ENCODE results near the gene CHCHD4. TPM values are rescaled to one million over a fixed set of nuclear protein-coding genes. Genes with fewer than 3 reads are reported as not detected.

Gene CHCHD4
- total RNA-seq, 1 experiment from 2014 or later: 15.3 TPM

DNA sequence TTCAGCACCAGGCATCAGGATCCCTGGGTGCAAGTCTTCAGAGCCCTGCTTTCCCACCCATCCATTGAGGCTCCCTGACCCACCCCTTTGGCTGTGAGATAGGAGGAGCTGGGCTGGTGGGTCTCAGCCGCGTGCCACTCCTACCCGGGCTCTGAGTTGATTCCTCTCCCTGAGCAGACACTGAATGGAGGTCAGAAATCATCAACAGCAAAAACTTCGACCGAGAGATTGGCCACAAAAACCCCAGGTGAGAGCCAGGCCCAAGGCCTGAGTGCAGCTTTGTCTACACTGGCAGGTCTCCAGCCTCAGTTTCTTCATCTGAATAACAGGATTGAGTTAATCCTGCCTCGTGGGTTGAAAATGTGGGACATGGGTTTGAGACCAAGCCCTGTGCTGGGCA is 8.0 kb upstream of the CHCHD4 start:
- no TSS peak for BruUV-seq (replicated peaks)
- no peak for DNase-seq
- H3K9me3 ChIP-seq: no peaks in the 10 kb centered on the region
- TF ChIP-seq, protein P1, sequence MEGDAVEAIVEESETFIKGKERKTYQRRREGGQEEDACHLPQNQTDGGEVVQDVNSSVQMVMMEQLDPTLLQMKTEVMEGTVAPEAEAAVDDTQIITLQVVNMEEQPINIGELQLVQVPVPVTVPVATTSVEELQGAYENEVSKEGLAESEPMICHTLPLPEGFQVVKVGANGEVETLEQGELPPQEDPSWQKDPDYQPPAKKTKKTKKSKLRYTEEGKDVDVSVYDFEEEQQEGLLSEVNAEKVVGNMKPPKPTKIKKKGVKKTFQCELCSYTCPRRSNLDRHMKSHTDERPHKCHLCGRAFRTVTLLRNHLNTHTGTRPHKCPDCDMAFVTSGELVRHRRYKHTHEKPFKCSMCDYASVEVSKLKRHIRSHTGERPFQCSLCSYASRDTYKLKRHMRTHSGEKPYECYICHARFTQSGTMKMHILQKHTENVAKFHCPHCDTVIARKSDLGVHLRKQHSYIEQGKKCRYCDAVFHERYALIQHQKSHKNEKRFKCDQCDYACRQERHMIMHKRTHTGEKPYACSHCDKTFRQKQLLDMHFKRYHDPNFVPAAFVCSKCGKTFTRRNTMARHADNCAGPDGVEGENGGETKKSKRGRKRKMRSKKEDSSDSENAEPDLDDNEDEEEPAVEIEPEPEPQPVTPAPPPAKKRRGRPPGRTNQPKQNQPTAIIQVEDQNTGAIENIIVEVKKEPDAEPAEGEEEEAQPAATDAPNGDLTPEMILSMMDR (IDR thresholded peaks at IDR 0.05; ENCODE audit: insufficient read depth in 1 of 2, low read depth in 1 of 2, low read length in 1 of 2, severe bottlenecking in 1 of 2, unreplicated experiment in 1 of 2): no peak
- ChIA-PET CTCF (no interaction called here), POLR2A (no interaction called here)
- no peak overlapping the region for H3K4me3 Mint-ChIP-seq (ENCODE audit: unreplicated experiment)
- no peaks in the 10 kb centered on the region for H3K4me1 ChIP-seq
- no peaks in the 10 kb centered on the region for H3K4me1 Mint-ChIP-seq (ENCODE audit: low read depth, unreplicated experiment)
- intact Hi-C loops (cut with micrococcal nuclease; ENCODE audit: unreplicated experiment): no loop called here
- H3K36me3 ChIP-seq (ENCODE audit: control insufficient read depth, insufficient read depth, low read length): peaks cover 6% of the 10 kb centered on the region
- no peaks in the 10 kb centered on the region for H3K27me3 ChIP-seq (replicated peaks; ENCODE audit: control insufficient read depth, insufficient read depth, low read length)
- no peak overlapping the region for H3K4me3 ChIP-seq (ENCODE audit: low read depth, low read length)
- H3K36me3 Mint-ChIP-seq (ENCODE audit: insufficient read depth, unreplicated experiment): peaks cover 37% of the 10 kb centered on the region
- H3K9me3 Mint-ChIP-seq (ENCODE audit: unreplicated experiment): no peaks in the 10 kb centered on the region
- no peaks in the 10 kb centered on the region for H3K27me3 Mint-ChIP-seq (ENCODE audit: insufficient read depth, unreplicated experiment)
- no peak overlapping the region for H3K27ac Mint-ChIP-seq (ENCODE audit: unreplicated experiment)

DNA sequence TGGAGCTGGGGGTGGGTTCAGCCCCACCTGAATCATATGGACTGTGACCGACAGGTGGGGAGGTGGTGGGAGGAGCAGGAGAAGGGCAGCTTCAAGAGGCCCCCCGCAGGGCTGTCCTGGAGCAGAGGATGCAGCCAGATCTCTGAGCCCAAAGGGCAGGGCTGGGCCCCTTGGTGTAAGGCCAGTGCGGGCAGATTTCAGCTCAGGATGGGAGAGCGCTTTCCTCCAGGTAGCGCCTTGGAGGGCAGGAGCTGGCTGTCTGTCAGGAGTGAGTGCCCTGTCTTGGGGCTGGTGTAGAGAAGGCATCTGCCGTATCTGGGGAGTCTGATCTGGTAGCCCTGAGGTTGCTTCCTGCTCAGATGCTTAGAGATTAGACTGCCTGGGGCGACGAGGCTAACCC is 7.5 kb upstream of the CHCHD4 start:
- no peaks in the 10 kb centered on the region for H3K27me3 ChIP-seq (replicated peaks; ENCODE audit: control insufficient read depth, insufficient read depth, low read length)
- ChIA-PET CTCF (no interaction called here), POLR2A (no interaction called here)
- Mint-ChIP-seq H3K27me3 (ENCODE audit: insufficient read depth, unreplicated experiment) (no peaks in the 10 kb centered on the region), H3K36me3 (ENCODE audit: insufficient read depth, unreplicated experiment) (peaks cover 37% of the 10 kb centered on the region), H3K4me3 (ENCODE audit: unreplicated experiment) (no peak overlapping the region), H3K4me1 (ENCODE audit: low read depth, unreplicated experiment) (no peaks in the 10 kb centered on the region), H3K9me3 (ENCODE audit: unreplicated experiment) (no peaks in the 10 kb centered on the region), H3K27ac (ENCODE audit: unreplicated experiment) (no peak overlapping the region)
- no TSS peak for BruUV-seq (replicated peaks)
- peaks cover 7% of the 10 kb centered on the region for H3K36me3 ChIP-seq (ENCODE audit: control insufficient read depth, insufficient read depth, low read length)
- DNase-seq: no peak
- H3K4me3 ChIP-seq (ENCODE audit: low read depth, low read length): no peak overlapping the region
- intact Hi-C loops (cut with micrococcal nuclease; ENCODE audit: unreplicated experiment): no loop called here
- no peaks in the 10 kb centered on the region for H3K4me1 ChIP-seq
- TF ChIP-seq, protein P1 (IDR thresholded peaks at IDR 0.05; ENCODE audit: insufficient read depth in 1 of 2, low read depth in 1 of 2, low read length in 1 of 2, severe bottlenecking in 1 of 2, unreplicated experiment in 1 of 2): no peak
- no peaks in the 10 kb centered on the region for H3K9me3 ChIP-seq

DNA sequence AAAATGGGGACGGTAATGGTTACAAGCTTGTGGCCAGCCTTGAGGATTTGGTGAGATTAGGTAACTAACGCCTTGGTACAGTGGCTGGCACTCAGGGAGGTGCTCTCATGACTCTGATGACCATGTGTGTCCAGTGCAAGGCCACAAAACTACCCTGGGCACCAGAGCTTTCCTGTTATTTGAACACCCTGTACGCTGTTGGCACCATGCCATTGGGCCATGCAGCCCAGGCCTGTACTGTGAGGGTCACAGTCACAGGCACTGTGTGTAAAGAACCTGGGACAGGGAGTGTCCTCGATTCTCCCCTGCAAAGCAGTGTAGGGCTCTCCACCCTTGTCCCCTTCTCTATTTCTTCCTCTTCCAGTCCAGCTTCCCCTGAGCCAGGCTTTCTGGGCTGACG is 6.5 kb upstream of the CHCHD4 start:
- no peaks in the 10 kb centered on the region for H3K4me1 Mint-ChIP-seq (ENCODE audit: low read depth, unreplicated experiment)
- TF ChIP-seq, protein P1 (IDR thresholded peaks at IDR 0.05; ENCODE audit: insufficient read depth in 1 of 2, low read depth in 1 of 2, low read length in 1 of 2, severe bottlenecking in 1 of 2, unreplicated experiment in 1 of 2): no peak
- CTCF ChIA-PET: no interaction called here
- BruUV-seq (replicated peaks): no TSS peak
- H3K27ac Mint-ChIP-seq (ENCODE audit: unreplicated experiment): no peak overlapping the region
- no peak overlapping the region for H3K4me3 Mint-ChIP-seq (ENCODE audit: unreplicated experiment)
- peaks cover 34% of the 10 kb centered on the region for H3K36me3 Mint-ChIP-seq (ENCODE audit: insufficient read depth, unreplicated experiment)
- H3K4me1 ChIP-seq: peaks cover 5% of the 10 kb centered on the region; the same call in 1 of the 2 replicates
- no peak for DNase-seq
- no peaks in the 10 kb centered on the region for H3K9me3 ChIP-seq
- no peaks in the 10 kb centered on the region for H3K9me3 Mint-ChIP-seq (ENCODE audit: unreplicated experiment)
- H3K4me3 ChIP-seq (ENCODE audit: low read depth, low read length): no peak overlapping the region
- POLR2A ChIA-PET: no interaction called here
- H3K27me3 ChIP-seq (replicated peaks; ENCODE audit: control insufficient read depth, insufficient read depth, low read length): no peaks in the 10 kb centered on the region
- H3K27me3 Mint-ChIP-seq (ENCODE audit: insufficient read depth, unreplicated experiment): no peaks in the 10 kb centered on the region
- intact Hi-C loops (cut with micrococcal nuclease; ENCODE audit: unreplicated experiment): no loop called here
- peaks cover 7% of the 10 kb centered on the region for H3K36me3 ChIP-seq (ENCODE audit: control insufficient read depth, insufficient read depth, low read length)

All from Caco-2 (cell line).